ENCODE results near the gene ZNF670.

GRCh38 chr1:247064304-247064703 is 14.3 kb downstream of the ZNF670 start:
- TF ChIP-seq POLR2AphosphoS5 (IDR thresholded peaks at IDR 0.05) (no peak), CTCF (IDR thresholded peaks at IDR 0.05) (no peak), POLR2A (IDR thresholded peaks at IDR 0.05) (no peak), EP300 (IDR thresholded peaks at IDR 0.05) (no peak)

Measured in suprapubic skin (tissue), 4 donors.